Neural progenitor cell (in vitro differentiated cells): Measurements from ENCODE around the gene TES. TPM values are rescaled to one million over a fixed set of nuclear protein-coding genes. Genes with fewer than 3 reads are reported as not detected.

Experiments used
- DNase-seq: peaks from one replicate; pipeline ENCODE4 v3.0.0-alpha.2; 2016; ENCODE audit warnings: low spot score
- H2AFZ ChIP-seq: fragments of 200-600 bp; sonication (generic); replicated peaks from 2 replicates; pipeline ENCODE4 v1.6.1; 2016; ENCODE audit warnings: antibody characterized with exemption
- H3F3A ChIP-seq: fragments of 200-600 bp; sonication (generic); 2 replicates; pipeline ENCODE4 v1.6.1; 2016; ENCODE audit warnings: antibody characterized with exemption, low read depth
- H3K27ac ChIP-seq: fragments of 200-600 bp; sonication (generic); 2 replicates; pipeline ENCODE4 v1.5.1; 2016; ENCODE audit warnings: mild to moderate bottlenecking
- H3K27me3 ChIP-seq: fragments of 200-600 bp; sonication (generic); 2 replicates; pipeline ENCODE4 v1.6.1; 2016; ENCODE audit warnings: mild to moderate bottlenecking, moderate library complexity
- H3K36me3 ChIP-seq: fragments of 200-600 bp; sonication (generic); 2 replicates; pipeline ENCODE4 v1.5.1; 2016
- H3K4me1 ChIP-seq: fragments of 200-600 bp; sonication (generic); 2 replicates; pipeline ENCODE4 v1.6.1; 2016; ENCODE audit warnings: mixed run types
- H3K4me2 ChIP-seq: fragments of 200-600 bp; sonication (generic); 2 replicates; pipeline ENCODE4 v1.6.1; 2016
- H3K4me3 ChIP-seq: fragments of 200-600 bp; sonication (generic); 2 replicates; pipeline ENCODE4 v1.5.1; 2016
- H3K79me2 ChIP-seq: fragments of 200-600 bp; sonication (generic); 2 replicates; pipeline ENCODE4 v1.6.1; 2016; ENCODE audit warnings: low read depth
- H3K9ac ChIP-seq: fragments of 200-600 bp; sonication (generic); 2 replicates; pipeline ENCODE4 v1.6.1; 2016
- H3K9me3 ChIP-seq: fragments of 200-600 bp; sonication (generic); 2 replicates; pipeline ENCODE4 v1.5.1; 2016; ENCODE audit warnings: low read depth
- H4K20me1 ChIP-seq: fragments of 200-600 bp; sonication (generic); 2 replicates; pipeline ENCODE4 v1.6.1; 2016; ENCODE audit warnings: low read depth
- H3K27ac Mint-ChIP-seq: 3 replicates; pipeline ENCODE4 v1.8.0; 2021; ENCODE audit warnings: mixed read lengths
- H3K27me3 Mint-ChIP-seq: 2 replicates; pipeline ENCODE4 v1.8.0; 2022; ENCODE audit warnings: low read depth, mild to moderate bottlenecking, inconsistent platforms, moderate library complexity, mixed read lengths; ENCODE audit not compliant: insufficient read depth
- H3K36me3 Mint-ChIP-seq: 3 replicates; pipeline ENCODE4 v1.8.0; 2021; ENCODE audit warnings: mixed read lengths
- H3K4me1 Mint-ChIP-seq: 3 replicates; pipeline ENCODE4 v1.8.0; 2021; ENCODE audit warnings: mixed read lengths
- H3K4me3 Mint-ChIP-seq: 3 replicates; pipeline ENCODE4 v1.8.0; 2021; ENCODE audit warnings: mild to moderate bottlenecking, moderate library complexity, mixed read lengths
- H3K9me3 Mint-ChIP-seq: 3 replicates; pipeline ENCODE4 v1.8.0; 2020; ENCODE audit warnings: mixed read lengths
- CTCF ChIP-seq: fragments of 200-600 bp; sonication (generic); IDR thresholded peaks from 2 replicates; pipeline ENCODE4 v1.5.1; 2017; ENCODE audit warnings: antibody characterized with exemption, mild to moderate bottlenecking
- EZH2 ChIP-seq: fragments of 200-600 bp; sonication (generic); IDR thresholded peaks from 2 replicates; pipeline ENCODE4 v1.6.1; 2017; ENCODE audit warnings: antibody characterized with exemption, mild to moderate bottlenecking, moderate library complexity
- EZH2phosphoT487 ChIP-seq: fragments of 200-600 bp; sonication (generic); IDR thresholded peaks from 2 replicates; pipeline ENCODE4 v1.6.1; 2017; ENCODE audit warnings: antibody characterized with exemption
- total RNA-seq: library from RNA; depleted of rRNA; stranded (reverse); fragments of >200 nt; gene quantifications from 2 replicates; pipeline ENCODE4 v1.2.3, GENCODE V29; 2015; ENCODE audit warnings: low replicate concordance

The TES gene
- total RNA-seq, 1 donor from 2014 or later = 10.6 TPM

GRCh38 chr7:116273283-116273917 is 63.1 kb downstream of the TES start:
- DNase-seq = no peak
- Histone ChIP-seq H3K27me3 (no peaks in the 10 kb centered on the region), H3K4me2 (no peak overlapping the region), H3K27ac (no peak overlapping the region), H3K9ac (no peak overlapping the region), H3K79me2 (no peaks in the 10 kb centered on the region), H3F3A (no peaks in the 10 kb centered on the region), H3K4me1 (no peaks in the 10 kb centered on the region), H2AFZ (no peak overlapping the region), H4K20me1 (no peaks in the 10 kb centered on the region), H3K4me3 (no peak overlapping the region), H3K9me3 (no peaks in the 10 kb centered on the region), H3K36me3 (no peaks in the 10 kb centered on the region)
- TF ChIP-seq CTCF (no peak), EZH2phosphoT487 (no peak), EZH2 (no peak)
- Mint-ChIP-seq H3K4me3 (no peak overlapping the region), H3K9me3 (no peaks in the 10 kb centered on the region), H3K36me3 (no peaks in the 10 kb centered on the region), H3K4me1 (no peaks in the 10 kb centered on the region), H3K27ac (no peak overlapping the region), H3K27me3 (no peaks in the 10 kb centered on the region)

- Histone ChIP-seq H3K27me3 (no peaks in the 10 kb centered on the region), H3K4me1 (no peaks in the 10 kb centered on the region), H3K4me3 (no peak overlapping the region), H4K20me1 (no peaks in the 10 kb centered on the region), H3K9ac (no peak overlapping the region), H3K79me2 (no peaks in the 10 kb centered on the region), H3F3A (no peaks in the 10 kb centered on the region), H3K36me3 (no peaks in the 10 kb centered on the region), H3K9me3 (no peaks in the 10 kb centered on the region), H2AFZ (no peak overlapping the region), H3K4me2 (no peak overlapping the region), H3K27ac (no peak overlapping the region)
- H3K4me1 Mint-ChIP-seq = no peaks in the 10 kb centered on the region
- H3K27ac Mint-ChIP-seq = no peak overlapping the region
- no peaks in the 10 kb centered on the region for H3K27me3 Mint-ChIP-seq
- TF ChIP-seq CTCF (no peak), EZH2 (no peak), EZH2phosphoT487 (no peak)
- DNase-seq = peak; percentile 3
- H3K36me3 Mint-ChIP-seq = no peaks in the 10 kb centered on the region
- no peak overlapping the region for H3K4me3 Mint-ChIP-seq
- no peaks in the 10 kb centered on the region for H3K9me3 Mint-ChIP-seq
Measured at GRCh38 chr7:116273918-116274301, 63.6 kb downstream of the TES start.

- no peak overlapping the region for H3K27ac ChIP-seq
- no peaks in the 10 kb centered on the region for H3K36me3 ChIP-seq
- Mint-ChIP-seq H3K27me3 (no peaks in the 10 kb centered on the region), H3K36me3 (no peaks in the 10 kb centered on the region), H3K4me3 (no peak overlapping the region), H3K27ac (no peak overlapping the region), H3K4me1 (no peaks in the 10 kb centered on the region), H3K9me3 (no peaks in the 10 kb centered on the region)
- no peak for DNase-seq
- H3K4me3 ChIP-seq = no peak overlapping the region
- no peak overlapping the region for H3K4me2 ChIP-seq
- TF ChIP-seq EZH2 (no peak), CTCF (no peak), EZH2phosphoT487 (no peak)
- no peak overlapping the region for H3K9ac ChIP-seq
- no peaks in the 10 kb centered on the region for H3K27me3 ChIP-seq
- H3K4me1 ChIP-seq = no peaks in the 10 kb centered on the region
- no peaks in the 10 kb centered on the region for H3K79me2 ChIP-seq
- no peaks in the 10 kb centered on the region for H3K9me3 ChIP-seq
- H2AFZ ChIP-seq = no peak overlapping the region
- no peaks in the 10 kb centered on the region for H4K20me1 ChIP-seq
- no peaks in the 10 kb centered on the region for H3F3A ChIP-seq
Measured at GRCh38 chr7:116277070-116277469, 66.7 kb downstream of the TES start.
